GM23248 (cell line): Measurements from ENCODE around the gene PCDHA7. TPM values are rescaled to one million over a fixed set of nuclear protein-coding genes. Genes with fewer than 3 reads are reported as not detected.

Experiments used
- DNase-seq: peaks from one replicate; pipeline ENCODE4 v3.0.0-alpha.2; 2015
- H2AFZ ChIP-seq: fragments of 200-600 bp; sonication (generic); 2 replicates; pipeline ENCODE4 v1.6.1; 2016; ENCODE audit warnings: antibody characterized with exemption
- H3F3A ChIP-seq: fragments of 200-600 bp; sonication (generic); 2 replicates; pipeline ENCODE4 v1.6.1; 2016; ENCODE audit warnings: mild to moderate bottlenecking, antibody characterized with exemption, mixed run types; ENCODE audit not compliant: insufficient read depth
- H3K27ac ChIP-seq: fragments of 200-600 bp; sonication (generic); 2 replicates; pipeline ENCODE4 v1.5.1; 2016; ENCODE audit warnings: mild to moderate bottlenecking
- H3K27me3 ChIP-seq: fragments of 200-600 bp; sonication (generic); replicated peaks from 2 replicates; pipeline ENCODE4 v1.6.1; 2016; ENCODE audit warnings: mild to moderate bottlenecking; ENCODE audit not compliant: insufficient read depth
- H3K36me3 ChIP-seq: fragments of 200-600 bp; sonication (generic); 2 replicates; pipeline ENCODE4 v1.6.1; 2016; ENCODE audit warnings: low read depth, mild to moderate bottlenecking
- H3K4me1 ChIP-seq: fragments of 200-600 bp; sonication (generic); 2 replicates; pipeline ENCODE4 v1.6.1; 2016; ENCODE audit warnings: mild to moderate bottlenecking; ENCODE audit not compliant: insufficient read depth
- H3K4me2 ChIP-seq: fragments of 200-600 bp; sonication (generic); one replicate; pipeline ENCODE4 v1.6.1; 2016; ENCODE audit warnings: mild to moderate bottlenecking; ENCODE audit not compliant: unreplicated experiment
- H3K4me3 ChIP-seq: fragments of 200-600 bp; sonication (generic); 2 replicates; pipeline ENCODE4 v1.5.1; 2016; ENCODE audit warnings: mild to moderate bottlenecking
- H3K79me2 ChIP-seq: fragments of 200-600 bp; sonication (generic); 2 replicates; pipeline ENCODE4 v1.6.1; 2016; ENCODE audit warnings: mild to moderate bottlenecking; ENCODE audit not compliant: insufficient read depth
- H3K9ac ChIP-seq: fragments of 200-600 bp; sonication (generic); 2 replicates; pipeline ENCODE4 v1.6.1; 2016; ENCODE audit warnings: mild to moderate bottlenecking
- H3K9me2 ChIP-seq: fragments of 200-600 bp; sonication (generic); 2 replicates; pipeline ENCODE4 v1.6.1; 2016; ENCODE audit warnings: mixed run types, mild to moderate bottlenecking, moderate library complexity; ENCODE audit not compliant: insufficient read depth
- H3K9me3 ChIP-seq: fragments of 200-600 bp; sonication (generic); one replicate; pipeline ENCODE4 v1.6.1; 2017; ENCODE audit warnings: low read depth
- H4K20me1 ChIP-seq: fragments of 200-600 bp; sonication (generic); 2 replicates; pipeline ENCODE4 v1.6.0; 2016; ENCODE audit not compliant: insufficient read depth
- EZH2 ChIP-seq: fragments of 200-600 bp; sonication (generic); IDR thresholded peaks from 2 replicates; pipeline ENCODE4 v1.6.1; 2018; ENCODE audit warnings: antibody characterized with exemption, mild to moderate bottlenecking; ENCODE audit not compliant: insufficient read depth, poor library complexity, severe bottlenecking
- EZH2phosphoT487 ChIP-seq: fragments of 200-600 bp; sonication (generic); IDR thresholded peaks from 2 replicates; pipeline ENCODE4 v1.6.1; 2018; ENCODE audit warnings: antibody characterized with exemption, moderate library complexity, mild to moderate bottlenecking, low read depth; ENCODE audit not compliant: insufficient read depth
- WGBS, 2 experiments: methylation state at CpG; one replicate each; pipeline ENCODE4 v1.1.6; 2015 to 2017; ENCODE audit warnings: low lambda C conversion rate in 2 of 2, low coverage in 1 of 2; ENCODE audit errors: missing lambda C conversion rate in 2 of 2; 5-methylcytosine and 5-hydroxymethylcytosine counted together
- in situ Hi-C: fragments of 300-500 bp; cut with MboI; formaldehyde crosslinking; loops from 2 replicates; pipeline ENCODE4 v1.15.0; 2020
- polyA plus RNA-seq: library from polyadenylated mRNA; unstranded; fragments of >200 nt; fragmentation: Nextera tagmentation; extraction: Ambion mirVana; gene quantifications from 2 replicates; pipeline ENCODE4 v1.2.1, GENCODE V29; 2016
- total RNA-seq: library from RNA; depleted of rRNA; stranded (reverse); fragments of >200 nt; shearing (Covaris generic); gene quantifications from 2 replicates; pipeline ENCODE4 v1.2.3, GENCODE V29; 2014

The PCDHA7 gene
- total and polyA plus RNA-seq, 2 experiments from 2014 or later = not detected

- no peak within 1 kb of the TSS for H3K27ac ChIP-seq
- in situ Hi-C loops = no loop called here
- H3K4me1 ChIP-seq = no peaks in the 10 kb centered on the region
- no peaks in the 10 kb centered on the region for H3K79me2 ChIP-seq
- TF ChIP-seq EZH2phosphoT487 = no peak
- DNase-seq = peak; percentile 41
- H3K9ac ChIP-seq = peak within 1 kb of the TSS; percentile 24; the same call in 1 of the 2 replicates
- peaks cover 2% of the 10 kb centered on the region for H3K9me3 ChIP-seq
- H2AFZ ChIP-seq = peak within 1 kb of the TSS; percentile 37
- no peaks in the 10 kb centered on the region for H3K36me3 ChIP-seq
- no peak within 1 kb of the TSS for H3K4me2 ChIP-seq
- no peaks in the 10 kb centered on the region for H3K9me2 ChIP-seq
- H3K27me3 ChIP-seq = no peaks in the 10 kb centered on the region
- H3F3A ChIP-seq = no peaks in the 10 kb centered on the region
- 19 to 24% methylated on average over 43 of the region's 44 CpGs for WGBS, 2 experiments
- peak within 1 kb of the TSS; percentile 32 for H3K4me3 ChIP-seq
- no peaks in the 10 kb centered on the region for H4K20me1 ChIP-seq
These were observed 22.0 kb downstream of the PCDHA7 start, which contains the start of gene PCDHA10 for GRCh38 chr5:140855772-140856674. Gene PCDHA10 (plus strand): TSS chr5:140855897. CDS start chr5:140856049, 152 bp downstream.

GRCh38 chr5:140857177-140857986 is 23.3 kb downstream of the PCDHA7 start:
- no peaks in the 10 kb centered on the region for H4K20me1 ChIP-seq
- WGBS, 2 experiments = 50 to 52% methylated on average over 71 to 94 of the region's 94 CpGs
- no peak for TF ChIP-seq EZH2phosphoT487
- no peak for TF ChIP-seq EZH2

GRCh38 chr5:140857987-140858240 is 23.8 kb downstream of the PCDHA7 start:
- peaks cover 2% of the 10 kb centered on the region for H3K9me3 ChIP-seq
- no peaks in the 10 kb centered on the region for H3K9me2 ChIP-seq
- H3K36me3 ChIP-seq = no peaks in the 10 kb centered on the region
- in situ Hi-C loops = no loop called here
- no peak overlapping the region for H3K9ac ChIP-seq
- no peaks in the 10 kb centered on the region for H4K20me1 ChIP-seq
- no peak overlapping the region for H2AFZ ChIP-seq
- H3K27ac ChIP-seq = no peak overlapping the region
- H3K4me1 ChIP-seq = no peaks in the 10 kb centered on the region
- no peak overlapping the region for H3K4me2 ChIP-seq
- WGBS, 2 experiments = 47 to 52% methylated on average over 17 to 22 of the region's 22 CpGs
- no peak overlapping the region for H3K4me3 ChIP-seq
- H3F3A ChIP-seq = no peaks in the 10 kb centered on the region
- no peaks in the 10 kb centered on the region for H3K27me3 ChIP-seq
- TF ChIP-seq EZH2phosphoT487 (no peak), EZH2 (no peak)
- H3K79me2 ChIP-seq = no peaks in the 10 kb centered on the region
- no peak for DNase-seq

More at GRCh38 chr5:140857177-140857986, 23.3 kb downstream of the PCDHA7 start:
- no peak overlapping the region for H3K27ac ChIP-seq
- H3K9me3 ChIP-seq = peaks cover 2% of the 10 kb centered on the region
- H2AFZ ChIP-seq = no peak overlapping the region
- no peaks in the 10 kb centered on the region for H3K36me3 ChIP-seq
- in situ Hi-C loops = no loop called here
- H3K9ac ChIP-seq = no peak overlapping the region
- H3F3A ChIP-seq = no peaks in the 10 kb centered on the region
- H3K79me2 ChIP-seq = no peaks in the 10 kb centered on the region
- H3K4me3 ChIP-seq = no peak overlapping the region
- H3K4me2 ChIP-seq = no peak overlapping the region
- DNase-seq = no peak
- H3K9me2 ChIP-seq = no peaks in the 10 kb centered on the region
- H3K27me3 ChIP-seq = no peaks in the 10 kb centered on the region
- H3K4me1 ChIP-seq = no peaks in the 10 kb centered on the region

GRCh38 chr5:140862441-140863295 is 28.6 kb downstream of the PCDHA7 start:
- H3K9ac ChIP-seq = no peak overlapping the region
- no peak for DNase-seq
- in situ Hi-C loops = no loop called here
- peaks cover 2% of the 10 kb centered on the region for H3K9me3 ChIP-seq
- H3K4me3 ChIP-seq = no peak overlapping the region
- no peaks in the 10 kb centered on the region for H3K27me3 ChIP-seq
- no peaks in the 10 kb centered on the region for H3K4me1 ChIP-seq
- H3K36me3 ChIP-seq = no peaks in the 10 kb centered on the region
- H4K20me1 ChIP-seq = no peaks in the 10 kb centered on the region
- WGBS, 2 experiments = 45 to 52% methylated on average over 76 of the region's 76 CpGs
- no peaks in the 10 kb centered on the region for H3K79me2 ChIP-seq
- TF ChIP-seq EZH2phosphoT487 (no peak), EZH2 (no peak)
- no peak overlapping the region for H3K4me2 ChIP-seq
- H3K27ac ChIP-seq = no peak overlapping the region
- no peaks in the 10 kb centered on the region for H3K9me2 ChIP-seq
- no peak overlapping the region for H2AFZ ChIP-seq
- no peaks in the 10 kb centered on the region for H3F3A ChIP-seq
